ENCODE measurements around the gene WAPL. TPM values are rescaled to one million over a fixed set of nuclear protein-coding genes. Genes with fewer than 3 reads are reported as not detected.

WAPL gene
- total RNA-seq, 1 donor from 2014 or later, result 43.2 TPM

DNA sequence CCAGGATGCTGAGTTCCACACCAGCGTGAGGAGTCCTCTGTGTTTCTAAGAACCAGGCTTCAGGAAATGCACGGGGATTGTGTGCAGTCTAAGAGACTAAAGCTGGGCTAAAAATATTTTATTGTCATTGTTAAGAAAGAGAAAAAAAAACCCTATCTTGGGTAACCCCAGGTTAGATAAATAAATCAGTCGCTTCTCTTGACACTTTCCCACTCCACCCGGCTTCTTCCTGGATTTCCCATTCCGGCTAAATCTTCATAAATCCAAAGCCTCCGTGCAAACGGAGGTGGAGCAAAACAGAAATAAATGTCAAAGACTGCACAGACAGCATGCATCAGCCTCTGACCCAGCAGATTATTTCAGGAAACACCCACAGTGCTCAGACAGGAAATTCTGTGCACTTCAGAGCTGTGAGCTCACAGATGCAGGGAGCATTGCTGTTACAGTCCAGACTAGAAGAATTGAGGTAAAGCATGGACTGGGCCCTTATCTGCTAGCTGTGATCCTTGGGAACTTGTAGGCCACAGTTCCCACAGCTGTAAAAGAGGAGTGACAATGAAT lies 110.2 kb downstream of the WAPL start:
- H3K4me2 ChIP-seq (ENCODE audit: low read length), result peak overlapping the region; percentile 56

DNA sequence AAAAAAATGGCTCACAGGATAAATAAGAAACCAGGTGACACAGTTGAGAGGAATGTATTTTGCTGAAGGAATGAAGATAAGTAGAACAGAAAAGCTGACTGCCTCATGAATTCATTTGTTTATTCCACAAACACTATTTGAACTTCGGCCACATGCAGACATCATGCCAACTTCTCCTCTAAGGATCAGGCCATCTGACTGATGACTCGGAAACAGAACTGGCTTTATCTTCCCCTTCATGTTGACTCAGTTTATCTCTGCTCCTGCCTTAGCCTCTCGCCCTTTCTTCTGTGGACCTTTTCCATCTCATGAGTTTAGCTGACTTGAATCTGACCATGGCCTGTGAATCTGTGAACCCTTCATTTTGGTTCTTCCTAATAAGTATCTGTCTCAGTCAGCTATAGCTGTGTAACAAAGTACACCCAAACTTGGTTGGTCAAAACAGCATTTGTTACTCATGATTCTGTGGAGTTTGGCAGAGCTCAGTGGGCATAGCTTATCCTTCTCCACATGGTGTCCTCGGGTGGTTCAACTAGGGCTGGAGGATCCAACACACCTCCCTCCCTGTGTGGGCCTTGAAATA lies 111.0 kb downstream of the WAPL start:
- TF ChIP-seq, protein P1, sequence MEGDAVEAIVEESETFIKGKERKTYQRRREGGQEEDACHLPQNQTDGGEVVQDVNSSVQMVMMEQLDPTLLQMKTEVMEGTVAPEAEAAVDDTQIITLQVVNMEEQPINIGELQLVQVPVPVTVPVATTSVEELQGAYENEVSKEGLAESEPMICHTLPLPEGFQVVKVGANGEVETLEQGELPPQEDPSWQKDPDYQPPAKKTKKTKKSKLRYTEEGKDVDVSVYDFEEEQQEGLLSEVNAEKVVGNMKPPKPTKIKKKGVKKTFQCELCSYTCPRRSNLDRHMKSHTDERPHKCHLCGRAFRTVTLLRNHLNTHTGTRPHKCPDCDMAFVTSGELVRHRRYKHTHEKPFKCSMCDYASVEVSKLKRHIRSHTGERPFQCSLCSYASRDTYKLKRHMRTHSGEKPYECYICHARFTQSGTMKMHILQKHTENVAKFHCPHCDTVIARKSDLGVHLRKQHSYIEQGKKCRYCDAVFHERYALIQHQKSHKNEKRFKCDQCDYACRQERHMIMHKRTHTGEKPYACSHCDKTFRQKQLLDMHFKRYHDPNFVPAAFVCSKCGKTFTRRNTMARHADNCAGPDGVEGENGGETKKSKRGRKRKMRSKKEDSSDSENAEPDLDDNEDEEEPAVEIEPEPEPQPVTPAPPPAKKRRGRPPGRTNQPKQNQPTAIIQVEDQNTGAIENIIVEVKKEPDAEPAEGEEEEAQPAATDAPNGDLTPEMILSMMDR (IDR thresholded peaks at IDR 0.05; ENCODE audit: insufficient read depth, low read depth, low read length), result no peak
- no peak for TF ChIP-seq EZH2 (IDR thresholded peaks at IDR 0.05; ENCODE audit: insufficient read depth, low read length)
- Mint-ChIP-seq H3K4me1 (ENCODE audit: low read depth, unreplicated experiment) (peaks cover 26% of the 10 kb centered on the region), H3K27ac (ENCODE audit: unreplicated experiment) (peak overlapping the region; percentile 87), H3K36me3 (ENCODE audit: low read depth, unreplicated experiment) (peaks cover 3% of the 10 kb centered on the region), H3K4me3 (ENCODE audit: unreplicated experiment) (no peak overlapping the region), H3K27me3 (ENCODE audit: low read depth, unreplicated experiment) (no peaks in the 10 kb centered on the region), H3K9me3 (ENCODE audit: unreplicated experiment) (no peaks in the 10 kb centered on the region)
- H3K27me3 ChIP-seq (ENCODE audit: insufficient read depth, low read length), result no peaks in the 10 kb centered on the region
- peak overlapping the region; percentile 75 for H3K27ac ChIP-seq (ENCODE audit: low read depth, low read length)
- no peaks in the 10 kb centered on the region for H3K36me3 ChIP-seq (ENCODE audit: insufficient read depth, low read length)
- peak overlapping the region; percentile 46 for H3K9ac ChIP-seq (ENCODE audit: low read length)
- peak overlapping the region; percentile 56 for H3K4me2 ChIP-seq (ENCODE audit: low read length)
- H3K4me1 ChIP-seq (ENCODE audit: insufficient read depth, low read length), result peaks cover 22% of the 10 kb centered on the region
- FAIRE-seq, result peak; percentile 43
- H4K20me1 ChIP-seq (ENCODE audit: insufficient read depth, low read length), result no peaks in the 10 kb centered on the region
- no peaks in the 10 kb centered on the region for H3K79me2 ChIP-seq (ENCODE audit: insufficient read depth, low read length)
- H2AFZ ChIP-seq (ENCODE audit: low read depth, low read length), result no peak overlapping the region
- H3K4me3 ChIP-seq (ENCODE audit: insufficient read depth, low read depth, low read length), result no peak overlapping the region
- H3K9me3 ChIP-seq (ENCODE audit: insufficient read depth, low read depth, low read length), result peaks cover 5% of the 10 kb centered on the region
- peak; percentile 79 for DNase-seq (ENCODE audit: low read depth)

More for the DNA sequence above, 110.2 kb downstream of the WAPL start:
- FAIRE-seq (peak; percentile 88), DNase-seq (ENCODE audit: low read depth) (peak; percentile 84)
- Mint-ChIP-seq H3K27ac (ENCODE audit: unreplicated experiment) (peak overlapping the region; percentile 87), H3K9me3 (ENCODE audit: unreplicated experiment) (no peaks in the 10 kb centered on the region), H3K36me3 (ENCODE audit: low read depth, unreplicated experiment) (peaks cover 3% of the 10 kb centered on the region), H3K4me1 (ENCODE audit: low read depth, unreplicated experiment) (peaks cover 26% of the 10 kb centered on the region), H3K27me3 (ENCODE audit: low read depth, unreplicated experiment) (no peaks in the 10 kb centered on the region), H3K4me3 (ENCODE audit: unreplicated experiment) (peak overlapping the region; percentile 28)
- Histone ChIP-seq H3K27me3 (ENCODE audit: insufficient read depth, low read length) (no peaks in the 10 kb centered on the region), H3K79me2 (ENCODE audit: insufficient read depth, low read length) (no peaks in the 10 kb centered on the region), H3K9me3 (ENCODE audit: insufficient read depth, low read depth, low read length) (peaks cover 5% of the 10 kb centered on the region), H3K4me1 (ENCODE audit: insufficient read depth, low read length) (peaks cover 24% of the 10 kb centered on the region), H4K20me1 (ENCODE audit: insufficient read depth, low read length) (no peaks in the 10 kb centered on the region), H3K27ac (ENCODE audit: low read depth, low read length) (peak overlapping the region; percentile 75), H3K9ac (ENCODE audit: low read length) (peak overlapping the region; percentile 46), H2AFZ (ENCODE audit: low read depth, low read length) (no peak overlapping the region), H3K36me3 (ENCODE audit: insufficient read depth, low read length) (no peaks in the 10 kb centered on the region), H3K4me3 (ENCODE audit: insufficient read depth, low read depth, low read length) (no peak overlapping the region)
- TF ChIP-seq EZH2 (IDR thresholded peaks at IDR 0.05; ENCODE audit: insufficient read depth, low read length), result no peak
- TF ChIP-seq, protein P1 (IDR thresholded peaks at IDR 0.05; ENCODE audit: insufficient read depth, low read depth, low read length), result no peak

DNA sequence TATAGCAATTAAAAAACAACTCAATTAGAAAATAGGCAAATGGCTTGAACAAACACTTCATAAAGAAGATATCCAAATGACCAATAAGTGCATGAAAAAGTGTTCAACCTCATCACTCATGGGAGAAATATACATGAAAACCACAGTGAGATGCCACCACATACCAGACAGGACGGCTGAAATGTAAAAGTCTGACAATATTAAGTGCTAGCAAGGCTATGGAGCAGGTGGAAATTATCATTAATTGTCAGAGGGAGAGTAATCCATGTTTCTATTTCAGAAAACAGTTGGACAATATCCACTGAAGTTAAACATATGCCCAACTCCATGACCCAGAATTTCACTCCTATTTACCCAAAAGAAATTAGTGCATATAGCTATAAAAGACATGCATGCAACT lies 112.4 kb downstream of the WAPL start:
- TF ChIP-seq, protein P1 (IDR thresholded peaks at IDR 0.05; ENCODE audit: insufficient read depth, low read depth, low read length), result no peak
- TF ChIP-seq EZH2 (IDR thresholded peaks at IDR 0.05; ENCODE audit: insufficient read depth, low read length), result no peak
- no peak overlapping the region for H3K27ac Mint-ChIP-seq (ENCODE audit: unreplicated experiment)
- no peak for DNase-seq (ENCODE audit: low read depth)
- FAIRE-seq, result no peak
- Histone ChIP-seq H3K27me3 (ENCODE audit: insufficient read depth, low read length) (no peaks in the 10 kb centered on the region), H3K27ac (ENCODE audit: low read depth, low read length) (no peak overlapping the region), H3K36me3 (ENCODE audit: insufficient read depth, low read length) (no peaks in the 10 kb centered on the region), H3K79me2 (ENCODE audit: insufficient read depth, low read length) (no peaks in the 10 kb centered on the region), H3K4me3 (ENCODE audit: insufficient read depth, low read depth, low read length) (no peak overlapping the region), H3K4me2 (ENCODE audit: low read length) (no peak overlapping the region), H4K20me1 (ENCODE audit: insufficient read depth, low read length) (no peaks in the 10 kb centered on the region), H3K9me3 (ENCODE audit: insufficient read depth, low read depth, low read length) (peaks cover 5% of the 10 kb centered on the region), H3K4me1 (ENCODE audit: insufficient read depth, low read length) (peaks cover 21% of the 10 kb centered on the region), H3K9ac (ENCODE audit: low read length) (no peak overlapping the region), H2AFZ (ENCODE audit: low read depth, low read length) (no peak overlapping the region)
- no peaks in the 10 kb centered on the region for H3K27me3 Mint-ChIP-seq (ENCODE audit: low read depth, unreplicated experiment)
- H3K4me3 Mint-ChIP-seq (ENCODE audit: unreplicated experiment), result no peak overlapping the region
- peaks cover 26% of the 10 kb centered on the region for H3K4me1 Mint-ChIP-seq (ENCODE audit: low read depth, unreplicated experiment)
- no peaks in the 10 kb centered on the region for H3K9me3 Mint-ChIP-seq (ENCODE audit: unreplicated experiment)
- peaks cover 3% of the 10 kb centered on the region for H3K36me3 Mint-ChIP-seq (ENCODE audit: low read depth, unreplicated experiment)
